H1 (cell line): Measurements from ENCODE around the gene SOX4. TPM values are rescaled to one million over a fixed set of nuclear protein-coding genes. Genes with fewer than 3 reads are reported as not detected.

Experiments
- polyA plus RNA-seq, 7 experiments: library from polyadenylated mRNA; depleted of rRNA in 3 of 7; stranded (reverse) in 5 of 7; unstranded in 2 of 7; fragments of >200 nt in 5 of 7; fragments of 200-250 nt in 2 of 7; gene quantifications; 1 replicate in 5 of 7; 2 replicates in 1 of 7; 4 replicates in 1 of 7; pipeline versions ENCODE4 v1.2.1 to v1.2.3, GENCODE V29; 2011 to 2013; ENCODE audit warnings: missing spikeins in 2 of 7, mixed read lengths in 2 of 7
- total RNA-seq: library from RNA; stranded (reverse); fragmentation: NEBNext Ultra II Directional; extraction: Animal tissue kit (Norgen Biotek cat#: 25700); gene quantifications from 2 replicates; pipeline ENCODE4 v1.2.1, GENCODE V29; 2021
- TF ChIP-seq, protein P1 (sequence below): fragments of 300-600 bp; sonication (generic); IDR thresholded peaks from 2 replicates; pipeline ENCODE4 v1.7.1; 2012; ENCODE audit warnings: low read length, moderate library complexity, mild to moderate bottlenecking, inconsistent platforms; ENCODE audit not compliant: insufficient replicate concordance

SOX4 gene
- total and polyA plus RNA-seq, 2 of the 8 experiments (the other 6 are each of a cell fraction or from before 2014, with no cell fraction given): 14.1 to 169 TPM

DNA sequence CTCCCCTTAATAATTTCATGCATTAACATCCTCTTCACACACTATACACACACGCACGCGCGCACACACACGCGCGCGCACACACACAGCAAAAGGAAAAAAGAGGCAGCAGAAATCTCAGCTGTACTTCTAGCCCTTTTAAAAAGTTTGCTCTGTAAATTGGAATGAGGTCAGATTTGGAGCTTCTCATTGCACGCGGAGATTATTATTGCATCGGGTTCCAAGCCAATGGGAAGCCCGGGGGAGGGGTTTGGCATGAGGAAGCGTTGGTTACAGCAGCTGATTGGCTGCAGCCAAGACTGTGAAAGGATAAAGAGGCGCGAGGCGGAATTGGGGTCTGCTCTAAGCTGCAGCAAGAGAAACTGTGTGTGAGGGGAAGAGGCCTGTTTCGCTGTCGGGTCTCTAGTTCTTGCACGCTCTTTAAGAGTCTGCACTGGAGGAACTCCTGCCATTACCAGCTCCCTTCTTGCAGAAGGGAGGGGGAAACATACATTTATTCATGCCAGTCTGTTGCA is at the start of gene SOX4 (continued):
- TF ChIP-seq, protein P1, sequence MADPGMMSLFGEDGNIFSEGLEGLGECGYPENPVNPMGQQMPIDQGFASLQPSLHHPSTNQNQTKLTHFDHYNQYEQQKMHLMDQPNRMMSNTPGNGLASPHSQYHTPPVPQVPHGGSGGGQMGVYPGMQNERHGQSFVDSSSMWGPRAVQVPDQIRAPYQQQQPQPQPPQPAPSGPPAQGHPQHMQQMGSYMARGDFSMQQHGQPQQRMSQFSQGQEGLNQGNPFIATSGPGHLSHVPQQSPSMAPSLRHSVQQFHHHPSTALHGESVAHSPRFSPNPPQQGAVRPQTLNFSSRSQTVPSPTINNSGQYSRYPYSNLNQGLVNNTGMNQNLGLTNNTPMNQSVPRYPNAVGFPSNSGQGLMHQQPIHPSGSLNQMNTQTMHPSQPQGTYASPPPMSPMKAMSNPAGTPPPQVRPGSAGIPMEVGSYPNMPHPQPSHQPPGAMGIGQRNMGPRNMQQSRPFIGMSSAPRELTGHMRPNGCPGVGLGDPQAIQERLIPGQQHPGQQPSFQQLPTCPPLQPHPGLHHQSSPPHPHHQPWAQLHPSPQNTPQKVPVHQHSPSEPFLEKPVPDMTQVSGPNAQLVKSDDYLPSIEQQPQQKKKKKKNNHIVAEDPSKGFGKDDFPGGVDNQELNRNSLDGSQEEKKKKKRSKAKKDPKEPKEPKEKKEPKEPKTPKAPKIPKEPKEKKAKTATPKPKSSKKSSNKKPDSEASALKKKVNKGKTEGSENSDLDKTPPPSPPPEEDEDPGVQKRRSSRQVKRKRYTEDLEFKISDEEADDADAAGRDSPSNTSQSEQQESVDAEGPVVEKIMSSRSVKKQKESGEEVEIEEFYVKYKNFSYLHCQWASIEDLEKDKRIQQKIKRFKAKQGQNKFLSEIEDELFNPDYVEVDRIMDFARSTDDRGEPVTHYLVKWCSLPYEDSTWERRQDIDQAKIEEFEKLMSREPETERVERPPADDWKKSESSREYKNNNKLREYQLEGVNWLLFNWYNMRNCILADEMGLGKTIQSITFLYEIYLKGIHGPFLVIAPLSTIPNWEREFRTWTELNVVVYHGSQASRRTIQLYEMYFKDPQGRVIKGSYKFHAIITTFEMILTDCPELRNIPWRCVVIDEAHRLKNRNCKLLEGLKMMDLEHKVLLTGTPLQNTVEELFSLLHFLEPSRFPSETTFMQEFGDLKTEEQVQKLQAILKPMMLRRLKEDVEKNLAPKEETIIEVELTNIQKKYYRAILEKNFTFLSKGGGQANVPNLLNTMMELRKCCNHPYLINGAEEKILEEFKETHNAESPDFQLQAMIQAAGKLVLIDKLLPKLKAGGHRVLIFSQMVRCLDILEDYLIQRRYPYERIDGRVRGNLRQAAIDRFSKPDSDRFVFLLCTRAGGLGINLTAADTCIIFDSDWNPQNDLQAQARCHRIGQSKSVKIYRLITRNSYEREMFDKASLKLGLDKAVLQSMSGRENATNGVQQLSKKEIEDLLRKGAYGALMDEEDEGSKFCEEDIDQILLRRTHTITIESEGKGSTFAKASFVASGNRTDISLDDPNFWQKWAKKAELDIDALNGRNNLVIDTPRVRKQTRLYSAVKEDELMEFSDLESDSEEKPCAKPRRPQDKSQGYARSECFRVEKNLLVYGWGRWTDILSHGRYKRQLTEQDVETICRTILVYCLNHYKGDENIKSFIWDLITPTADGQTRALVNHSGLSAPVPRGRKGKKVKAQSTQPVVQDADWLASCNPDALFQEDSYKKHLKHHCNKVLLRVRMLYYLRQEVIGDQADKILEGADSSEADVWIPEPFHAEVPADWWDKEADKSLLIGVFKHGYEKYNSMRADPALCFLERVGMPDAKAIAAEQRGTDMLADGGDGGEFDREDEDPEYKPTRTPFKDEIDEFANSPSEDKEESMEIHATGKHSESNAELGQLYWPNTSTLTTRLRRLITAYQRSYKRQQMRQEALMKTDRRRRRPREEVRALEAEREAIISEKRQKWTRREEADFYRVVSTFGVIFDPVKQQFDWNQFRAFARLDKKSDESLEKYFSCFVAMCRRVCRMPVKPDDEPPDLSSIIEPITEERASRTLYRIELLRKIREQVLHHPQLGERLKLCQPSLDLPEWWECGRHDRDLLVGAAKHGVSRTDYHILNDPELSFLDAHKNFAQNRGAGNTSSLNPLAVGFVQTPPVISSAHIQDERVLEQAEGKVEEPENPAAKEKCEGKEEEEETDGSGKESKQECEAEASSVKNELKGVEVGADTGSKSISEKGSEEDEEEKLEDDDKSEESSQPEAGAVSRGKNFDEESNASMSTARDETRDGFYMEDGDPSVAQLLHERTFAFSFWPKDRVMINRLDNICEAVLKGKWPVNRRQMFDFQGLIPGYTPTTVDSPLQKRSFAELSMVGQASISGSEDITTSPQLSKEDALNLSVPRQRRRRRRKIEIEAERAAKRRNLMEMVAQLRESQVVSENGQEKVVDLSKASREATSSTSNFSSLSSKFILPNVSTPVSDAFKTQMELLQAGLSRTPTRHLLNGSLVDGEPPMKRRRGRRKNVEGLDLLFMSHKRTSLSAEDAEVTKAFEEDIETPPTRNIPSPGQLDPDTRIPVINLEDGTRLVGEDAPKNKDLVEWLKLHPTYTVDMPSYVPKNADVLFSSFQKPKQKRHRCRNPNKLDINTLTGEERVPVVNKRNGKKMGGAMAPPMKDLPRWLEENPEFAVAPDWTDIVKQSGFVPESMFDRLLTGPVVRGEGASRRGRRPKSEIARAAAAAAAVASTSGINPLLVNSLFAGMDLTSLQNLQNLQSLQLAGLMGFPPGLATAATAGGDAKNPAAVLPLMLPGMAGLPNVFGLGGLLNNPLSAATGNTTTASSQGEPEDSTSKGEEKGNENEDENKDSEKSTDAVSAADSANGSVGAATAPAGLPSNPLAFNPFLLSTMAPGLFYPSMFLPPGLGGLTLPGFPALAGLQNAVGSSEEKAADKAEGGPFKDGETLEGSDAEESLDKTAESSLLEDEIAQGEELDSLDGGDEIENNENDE: peak; percentile 58
